Measurements from ENCODE around the gene GRID1.

- TF ChIP-seq EZH2 (IDR thresholded peaks at IDR 0.05; ENCODE audit: insufficient read depth, poor library complexity, severe bottlenecking) (no peak), EZH2phosphoT487 (IDR thresholded peaks at IDR 0.05; ENCODE audit: insufficient read depth, low read depth) (no peak)
Observed at GRCh38 chr10:85900487-85900886, 466.1 kb downstream of the GRID1 start.
